Measurements from ENCODE around the gene FRMD3. TPM values are rescaled to one million over a fixed set of nuclear protein-coding genes. Genes with fewer than 3 reads are reported as not detected.

Gene FRMD3
- total and polyA plus RNA-seq, 11 donors = 28.9 to 195 (median 82.4) TPM

DNA sequence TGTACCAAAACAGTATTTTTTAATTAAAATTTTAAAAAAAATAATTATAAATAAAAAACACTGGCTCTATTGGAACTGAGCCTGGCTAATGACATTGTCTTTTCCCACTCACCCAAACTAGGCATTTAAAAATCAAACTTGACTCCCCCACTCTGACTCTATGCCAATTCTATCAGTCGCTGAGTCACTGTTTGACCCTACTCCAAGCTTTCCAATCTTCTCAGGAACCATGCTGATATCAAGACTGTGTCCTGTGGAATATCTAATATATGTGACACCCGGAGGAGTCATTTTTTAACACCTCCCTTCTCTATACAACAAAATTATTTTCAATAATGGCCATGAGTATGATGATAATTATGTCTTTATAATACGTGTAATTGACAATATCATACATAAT lies 303.7 kb downstream of the FRMD3 start:
- DNase-seq (no peak), ATAC-seq (peak; percentile 70 to 85 (median 82))
- WGBS, 4 donors = 35 to 39% (median 36%) methylated on average over 3 of the region's 3 CpGs

GRCh38 chr9:83233647-83234046 lies 304.6 kb downstream of the FRMD3 start:
- 43 to 57% (median 47%) methylated on average over 2 of the region's 2 CpGs for WGBS, 4 donors
- TF ChIP-seq POLR2A (IDR thresholded peaks at IDR 0.05) = no peak
- TF ChIP-seq, protein P1, sequence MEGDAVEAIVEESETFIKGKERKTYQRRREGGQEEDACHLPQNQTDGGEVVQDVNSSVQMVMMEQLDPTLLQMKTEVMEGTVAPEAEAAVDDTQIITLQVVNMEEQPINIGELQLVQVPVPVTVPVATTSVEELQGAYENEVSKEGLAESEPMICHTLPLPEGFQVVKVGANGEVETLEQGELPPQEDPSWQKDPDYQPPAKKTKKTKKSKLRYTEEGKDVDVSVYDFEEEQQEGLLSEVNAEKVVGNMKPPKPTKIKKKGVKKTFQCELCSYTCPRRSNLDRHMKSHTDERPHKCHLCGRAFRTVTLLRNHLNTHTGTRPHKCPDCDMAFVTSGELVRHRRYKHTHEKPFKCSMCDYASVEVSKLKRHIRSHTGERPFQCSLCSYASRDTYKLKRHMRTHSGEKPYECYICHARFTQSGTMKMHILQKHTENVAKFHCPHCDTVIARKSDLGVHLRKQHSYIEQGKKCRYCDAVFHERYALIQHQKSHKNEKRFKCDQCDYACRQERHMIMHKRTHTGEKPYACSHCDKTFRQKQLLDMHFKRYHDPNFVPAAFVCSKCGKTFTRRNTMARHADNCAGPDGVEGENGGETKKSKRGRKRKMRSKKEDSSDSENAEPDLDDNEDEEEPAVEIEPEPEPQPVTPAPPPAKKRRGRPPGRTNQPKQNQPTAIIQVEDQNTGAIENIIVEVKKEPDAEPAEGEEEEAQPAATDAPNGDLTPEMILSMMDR (IDR thresholded peaks at IDR 0.05) = no peak
- Histone ChIP-seq H3K9me3 (peaks cover 0 to 11% (median 0%) of the 10 kb centered on the region in 12 donors), H3K36me3 (no peaks in the 10 kb centered on the region), H3K27ac (peak overlapping the region in 9 of 12 donors; percentile 4 to 58 (median 36)), H3K27me3 (no peaks in the 10 kb centered on the region), H3K4me1 (peaks cover 0 to 33% (median 5%) of the 10 kb centered on the region in 12 donors), H3K4me3 (no peak overlapping the region)
- DNase-seq (peak in 1 of 5 donors; percentile 43), ATAC-seq (peak; percentile 34 to 62 (median 38))
- intact Hi-C loops (cut with DNase I) = loop anchor here in 2 of 10 donors (5.0 to 10.0 kb wide), 2 partner anchors 34 to 71 kb away; no protein-coding TSS in a partner anchor

More for the DNA sequence above, 303.7 kb downstream of the FRMD3 start:
- H3K4me3 ChIP-seq = no peak overlapping the region
- no peaks in the 10 kb centered on the region for H3K27me3 ChIP-seq
- H3K9me3 ChIP-seq = peaks cover 0 to 7% (median 0%) of the 10 kb centered on the region in 12 donors
- no peaks in the 10 kb centered on the region for H3K36me3 ChIP-seq
- TF ChIP-seq, protein P1 (IDR thresholded peaks at IDR 0.05) = no peak
- no peak for TF ChIP-seq POLR2A (IDR thresholded peaks at IDR 0.05)
- intact Hi-C loops (cut with DNase I) = loop anchor here in 2 of 10 donors (5.0 to 10.0 kb wide), 2 partner anchors 33 to 70 kb away; no protein-coding TSS in a partner anchor
- peak overlapping the region in 9 of 12 donors; percentile 4 to 58 (median 36) for H3K27ac ChIP-seq
- H3K4me1 ChIP-seq = peaks cover 0 to 42% (median 12%) of the 10 kb centered on the region in 12 donors

DNA sequence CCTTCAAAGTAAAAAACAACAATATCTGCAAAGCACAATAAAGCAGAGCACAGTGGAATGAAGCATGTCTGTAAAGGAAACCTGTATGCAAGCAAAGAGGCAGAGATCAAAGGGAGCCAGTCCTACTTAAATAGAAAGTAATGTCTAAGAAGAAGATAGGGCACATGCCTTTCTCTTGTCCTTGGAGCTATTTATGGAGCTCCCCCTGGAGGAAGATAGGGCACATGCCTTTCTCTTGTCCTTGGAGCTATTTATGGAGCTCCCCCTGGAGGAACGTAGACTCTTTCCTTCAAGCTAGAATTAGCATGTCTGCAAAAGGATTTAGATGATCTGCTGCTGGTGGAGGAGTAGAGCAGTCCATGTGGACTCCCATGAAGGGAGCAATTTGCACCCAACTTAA lies 307.2 kb downstream of the FRMD3 start:
- ATAC-seq = peak in 3 of 4 donors; percentile 63 to 82 (median 77)
- peaks cover 0 to 11% (median 0%) of the 10 kb centered on the region in 12 donors for H3K9me3 ChIP-seq
- TF ChIP-seq, protein P1 (IDR thresholded peaks at IDR 0.05) = peak in 6 of 12 donors; percentile 22 to 80 (median 50)
- no peak for TF ChIP-seq POLR2A (IDR thresholded peaks at IDR 0.05)
- intact Hi-C loops (cut with DNase I) = loop anchor here in 2 of 10 donors (5.0 to 10.0 kb wide), 2 partner anchors 36 to 74 kb away; no protein-coding TSS in a partner anchor
- H3K4me1 ChIP-seq = peaks cover 0 to 28% (median 5%) of the 10 kb centered on the region in 12 donors
- no peaks in the 10 kb centered on the region for H3K27me3 ChIP-seq
- H3K4me3 ChIP-seq = no peak overlapping the region
- DNase-seq = no peak
- H3K27ac ChIP-seq = peak overlapping the region in 2 of 12 donors; percentile 24 to 44
- WGBS, 4 donors = 14 to 37% (median 25%) methylated on average over 1 of the region's 1 CpG
- H3K36me3 ChIP-seq = no peaks in the 10 kb centered on the region

GRCh38 chr9:83220730-83221129 lies 317.5 kb downstream of the FRMD3 start:
- ATAC-seq (peak in 2 of 4 donors; percentile 36 to 40), DNase-seq (no peak)
- H3K9me3 ChIP-seq = no peaks in the 10 kb centered on the region
- H3K4me1 ChIP-seq = peaks cover 0 to 27% (median 18%) of the 10 kb centered on the region in 12 donors
- H3K27me3 ChIP-seq = no peaks in the 10 kb centered on the region
- intact Hi-C loops (cut with DNase I) = loop anchor here in 1 of 10 donors (2.0 kb wide), 1 partner anchor 376 kb away; no protein-coding TSS in a partner anchor
- H3K4me3 ChIP-seq = peak overlapping the region in 1 of 12 donors; percentile 6
- WGBS, 4 donors = 33 to 51% (median 39%) methylated on average over 3 of the region's 3 CpGs
- TF ChIP-seq POLR2A (IDR thresholded peaks at IDR 0.05) = no peak
- TF ChIP-seq, protein P1 (IDR thresholded peaks at IDR 0.05) = no peak
- no peaks in the 10 kb centered on the region for H3K36me3 ChIP-seq
- H3K27ac ChIP-seq = peak overlapping the region in 5 of 12 donors; percentile 11 to 82 (median 21)
